Measurements from ENCODE around the gene HDAC4.
"Not testable (repeated sequence)": the region's sequence is repeated elsewhere in the genome, so short reads cannot be mapped to it uniquely, and the experiment has no call there.

HDAC4 gene

DNA sequence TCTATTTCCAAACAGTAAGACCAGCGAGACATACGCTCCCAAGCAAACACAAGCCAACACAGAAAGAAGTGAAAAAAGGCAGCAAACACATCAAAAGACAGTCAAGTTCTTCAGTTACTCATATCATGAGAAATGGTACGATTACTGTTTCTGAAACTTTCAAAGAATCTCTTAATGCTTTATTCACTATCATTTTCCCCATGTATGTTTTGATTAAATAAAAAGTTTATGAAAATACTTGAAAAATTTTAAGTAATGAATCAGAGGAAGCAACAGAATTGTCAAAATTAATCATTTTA lies 114.9 kb downstream of the HDAC4 start:
- H3K4me3 ChIP-seq (ENCODE audit: control insufficient read depth, low read depth, low read length) = no peak overlapping the region
- DNase-seq (ENCODE audit: low read depth) = no peak
- TF ChIP-seq CTCF (IDR thresholded peaks at IDR 0.05; ENCODE audit: control insufficient read depth, insufficient read depth, low read depth, low read length, missing control alignments) = no peak

- no peak for TF ChIP-seq CTCF (IDR thresholded peaks at IDR 0.05; ENCODE audit: control insufficient read depth, insufficient read depth, low read depth, low read length, missing control alignments)
- no peak for DNase-seq (ENCODE audit: low read depth)
- no peak overlapping the region for H3K4me3 ChIP-seq (ENCODE audit: control insufficient read depth, low read depth, low read length)
Observed at GRCh38 chr2:239285071-239285931, 115.5 kb downstream of the HDAC4 start.

DNA sequence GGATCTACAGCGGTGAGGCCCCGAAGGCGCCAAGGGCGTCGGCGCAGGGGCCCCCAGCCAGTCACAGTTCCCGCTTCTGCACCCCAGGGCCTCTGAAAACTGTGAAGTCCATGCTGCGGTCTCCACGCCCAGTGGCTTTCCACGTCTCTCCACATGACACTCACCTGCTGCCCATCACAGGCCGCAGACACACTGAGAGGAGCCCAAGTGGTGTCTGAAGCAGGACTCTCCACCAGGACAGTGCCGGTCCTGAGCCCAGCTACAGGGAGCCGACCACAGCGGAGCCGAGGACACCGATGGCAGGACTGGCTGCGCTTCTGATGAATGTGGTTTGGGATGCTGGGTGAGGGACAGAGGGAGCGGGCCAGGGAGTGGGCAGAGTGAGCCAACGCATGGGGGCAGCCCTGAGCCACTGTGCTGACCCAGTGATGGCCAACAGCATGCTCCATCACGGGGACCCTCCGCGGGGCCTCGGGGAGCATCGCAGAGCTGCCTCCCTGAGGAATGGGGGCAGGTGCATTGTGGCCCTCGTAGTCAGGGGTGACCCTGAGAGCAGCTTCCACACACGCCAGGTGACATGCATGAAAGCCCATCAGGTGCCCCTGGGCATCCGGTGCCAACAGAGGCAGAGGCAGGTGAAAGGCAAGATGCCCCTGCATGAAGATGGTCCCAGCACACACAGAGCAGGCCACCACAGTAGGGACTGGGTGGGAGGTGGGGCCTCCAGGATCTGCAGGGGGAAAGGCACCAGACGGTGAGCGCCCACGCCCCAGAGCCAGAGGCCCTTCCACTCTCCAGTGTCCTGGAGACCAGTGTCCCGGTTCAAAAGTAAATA lies 116.6 kb downstream of the HDAC4 start:
- no peak for TF ChIP-seq CTCF (IDR thresholded peaks at IDR 0.05; ENCODE audit: control insufficient read depth, insufficient read depth, low read depth, low read length, missing control alignments)
- H3K4me3 ChIP-seq (ENCODE audit: control insufficient read depth, low read depth, low read length) = no peak overlapping the region
- DNase-seq (ENCODE audit: low read depth) = no peak

- no peak overlapping the region for H3K4me3 ChIP-seq (ENCODE audit: control insufficient read depth, low read depth, low read length)
- no peak for TF ChIP-seq CTCF (IDR thresholded peaks at IDR 0.05; ENCODE audit: control insufficient read depth, insufficient read depth, low read depth, low read length, missing control alignments)
- no peak for DNase-seq (ENCODE audit: low read depth)
Observed at GRCh38 chr2:239283288-239283945, 117.4 kb downstream of the HDAC4 start.

DNA sequence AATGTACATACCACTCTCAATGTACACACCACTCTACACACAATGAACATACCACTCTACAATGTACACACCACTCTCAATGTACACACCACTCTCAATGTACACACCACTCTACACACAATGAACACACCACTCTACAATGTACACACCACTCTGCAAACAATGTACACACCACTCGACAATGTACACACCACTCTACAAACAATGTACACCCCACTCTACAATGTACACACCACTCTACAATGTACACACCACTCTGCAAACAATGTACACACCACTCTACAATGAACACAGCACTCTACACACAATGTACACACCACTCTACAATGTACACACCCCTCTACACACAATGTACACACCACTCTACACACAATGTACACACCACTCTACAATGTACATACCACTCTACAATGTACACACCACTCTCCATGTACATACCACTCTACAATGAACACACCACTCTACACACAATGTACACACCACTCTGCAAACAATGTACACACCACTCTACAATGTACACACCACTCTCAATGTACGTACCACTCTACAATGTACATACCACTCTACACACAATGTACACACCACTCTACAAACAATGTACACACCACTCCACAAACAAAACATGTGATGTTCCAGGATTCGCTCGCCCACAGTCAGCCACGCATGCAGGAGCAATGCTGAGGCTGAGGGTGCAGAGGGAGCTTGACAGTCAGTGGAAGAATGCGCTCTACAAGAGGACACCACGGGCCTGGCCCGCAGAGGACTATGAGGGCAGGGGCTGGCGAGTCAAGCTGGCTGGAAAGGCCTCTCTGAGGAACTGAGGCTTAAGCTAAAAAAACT lies 118.2 kb downstream of the HDAC4 start:
- no peak overlapping the region for H3K4me3 ChIP-seq (ENCODE audit: control insufficient read depth, low read depth, low read length)
- no peak for TF ChIP-seq CTCF (IDR thresholded peaks at IDR 0.05; ENCODE audit: control insufficient read depth, insufficient read depth, low read depth, low read length, missing control alignments)
- DNase-seq (ENCODE audit: low read depth) = no peak

DNA sequence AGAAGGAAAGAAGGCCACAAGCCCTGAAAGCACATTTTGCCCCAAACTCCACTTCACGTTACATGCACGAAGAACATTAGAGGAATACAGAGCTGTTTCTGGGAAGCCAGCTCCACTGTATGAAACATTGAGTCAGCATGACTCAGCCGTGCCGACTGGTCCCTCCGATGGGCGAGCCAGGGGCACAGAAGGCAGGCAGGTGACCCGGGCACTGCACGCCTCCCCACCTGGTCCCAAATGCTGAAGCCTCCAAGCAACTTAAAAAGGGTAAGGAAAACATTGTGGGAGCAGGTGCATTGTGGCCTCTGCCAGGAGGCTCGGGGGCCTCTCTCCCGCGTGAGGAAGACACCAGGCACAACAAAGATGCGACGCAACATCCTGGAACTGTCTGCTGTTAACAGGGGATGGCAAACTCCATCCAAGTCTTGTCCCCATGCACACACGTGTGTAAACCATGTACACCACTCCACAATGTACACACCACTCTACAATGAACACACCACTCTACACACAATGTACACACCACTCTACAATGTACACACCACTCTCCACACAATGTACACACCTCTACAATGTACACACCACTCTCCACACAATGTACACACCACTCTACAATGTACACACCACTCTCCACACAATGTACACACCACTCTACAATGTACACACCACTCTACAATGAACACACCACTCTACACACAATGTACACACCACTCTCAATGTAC lies 120.4 kb downstream of the HDAC4 start:
- peak; percentile 37 for DNase-seq (ENCODE audit: low read depth)
- H3K4me3 ChIP-seq (ENCODE audit: control insufficient read depth, low read depth, low read length) = not testable (repeated sequence)

Measured in AG09309 (cell line).